Right lobe of liver (tissue), 6 donors: ENCODE results near the gene NFKBIZ. TPM values are rescaled to one million over a fixed set of nuclear protein-coding genes. Genes with fewer than 3 reads are reported as not detected.
"Not testable (repeated sequence)": the region's sequence is repeated elsewhere in the genome, so short reads cannot be mapped to it uniquely, and the experiment has no call there.

ENCODE experiments used
- ATAC-seq, 4 donors: fragments of 200-7000 bp; cut with Tn5 transposase; one replicate each; pipeline ENCODE4 v1.9.1; 2020; ENCODE audit warnings: mild to moderate bottlenecking in 4 of 4, moderate library complexity in 4 of 4
- DNase-seq, 3 donors: peaks; one replicate each; pipeline ENCODE4 v3.0.0-alpha.2; 2020
- H3K27ac ChIP-seq, 3 donors: fragments of 200-600 bp; one replicate each; pipeline ENCODE4 v1.8.0; 2022
- H3K27me3 ChIP-seq, 2 donors: fragments of 200-600 bp; one replicate each; pipeline ENCODE4 v1.8.0; 2022
- H3K36me3 ChIP-seq, 4 donors: fragments of 200-600 bp; sonication (generic) in 1 of 4; one replicate each; pipeline versions ENCODE4 v1.5.1 to v1.8.0; 2017 to 2022; ENCODE audit warnings: control low read depth in 1 of 4
- H3K4me1 ChIP-seq, 4 donors: fragments of 200-600 bp; sonication (generic) in 1 of 4; one replicate each; pipeline versions ENCODE4 v1.5.1 to v1.8.0; 2017 to 2022; ENCODE audit warnings: control low read depth in 1 of 4
- H3K4me3 ChIP-seq, 3 donors: fragments of 200-600 bp; one replicate each; pipeline ENCODE4 v1.8.0; 2022
- H3K9me3 ChIP-seq, 4 donors: fragments of 200-600 bp; sonication (generic) in 1 of 4; one replicate each; pipeline versions ENCODE4 v1.5.1 to v1.8.0; 2017 to 2022; ENCODE audit warnings: control low read depth in 1 of 4
- CTCF ChIP-seq, 4 donors: fragments of 200-600 bp in 3 of 4; fragments of 450-650 bp in 1 of 4; IDR thresholded peaks; one replicate each; pipeline versions ENCODE4 v1.5.1 to v1.8.0; 2016 to 2022; ENCODE audit warnings: antibody characterized with exemption in 4 of 4, mild to moderate bottlenecking in 2 of 4
- POLR2A ChIP-seq: fragments of 450-650 bp; IDR thresholded peaks from one replicate; pipeline ENCODE4 v1.6.1; 2017; ENCODE audit warnings: antibody characterized with exemption, mild to moderate bottlenecking
- WGBS: methylation state at CpG from one replicate; pipeline ENCODE4 v1.1.6; 2018; ENCODE audit warnings: low coverage, low lambda C conversion rate; ENCODE audit not compliant: insufficient coverage; ENCODE audit errors: missing lambda C conversion rate; 5-methylcytosine and 5-hydroxymethylcytosine counted together
- intact Hi-C, 2 donors: fragments of 100-400 bp; cut with DNase I; formaldehyde crosslinking; loops; one replicate each; pipeline versions ENCODE4 v1.11.2 to v1.14.1; 2022
- total RNA-seq, 6 experiments: library from RNA; depleted of rRNA in 2 of 6; stranded (reverse); fragments of >200 nt in 2 of 6; fragmentation: NEBNext Ultra II Directional in 3 of 6; extraction: Animal tissue kit (Norgen Biotek cat#: 25700) in 3 of 6; gene quantifications; one replicate each; pipeline versions ENCODE4 v1.1.0 to v1.2.4, GENCODE V29; 2016 to 2023
- donor health status: DM: no; HTN: yes; CAD: no.
- donor health status: DM: no; HTN: no; CAD: no.
- donor health status: DM: no; HTN: no; CAD: no.
- donor health status: DM: no; HTN: yes; CAD: no.
- donor health status: DM: no; HTN: yes; CAD: no.

NFKBIZ gene
- total RNA-seq, 6 experiments from 2014 or later = 23.4 to 83.1 (median 44.4) TPM

- Histone ChIP-seq H3K9me3 (no peaks in the 10 kb centered on the region), H3K4me1 (peaks cover 0 to 20% (median 2%) of the 10 kb centered on the region in 4 donors), H3K27me3 (no peaks in the 10 kb centered on the region), H3K4me3 (no peak overlapping the region), H3K27ac (no peak overlapping the region), H3K36me3 (peaks cover 0 to 58% (median 45%) of the 10 kb centered on the region in 4 donors)
- DNase-seq (no peak), ATAC-seq (no peak)
- TF ChIP-seq POLR2A = peak; percentile 36
- TF ChIP-seq CTCF (IDR thresholded peaks at IDR 0.05) = no peak
- WGBS = 58% methylated on average over 3 of the region's 3 CpGs
- intact Hi-C loops = no loop called here
Measured at GRCh38 chr3:101861212-101861788, 12.0 kb downstream of the NFKBIZ start.

- no peak overlapping the region for H3K27ac ChIP-seq
- ATAC-seq = peak in 1 of 4 donors; percentile 1
Measured at GRCh38 chr3:101861789-101862415, 12.6 kb downstream of the NFKBIZ start.

GRCh38 chr3:101862416-101863165 is 13.3 kb downstream of the NFKBIZ start:
- H3K27ac ChIP-seq = no peak overlapping the region

More at GRCh38 chr3:101861789-101862415, 12.6 kb downstream of the NFKBIZ start:
- Histone ChIP-seq H3K4me1 (peaks cover 0 to 16% (median 3%) of the 10 kb centered on the region in 4 donors), H3K27me3 (no peaks in the 10 kb centered on the region), H3K36me3 (peaks cover 0 to 52% (median 40%) of the 10 kb centered on the region in 4 donors), H3K4me3 (no peak overlapping the region), H3K9me3 (no peaks in the 10 kb centered on the region)
- no peak for DNase-seq
- 79% methylated on average over 5 of the region's 5 CpGs for WGBS
- intact Hi-C loops = no loop called here
- peak; percentile 58 for TF ChIP-seq POLR2A
- no peak for TF ChIP-seq CTCF (IDR thresholded peaks at IDR 0.05)

GRCh38 chr3:101864926-101865325 is 15.6 kb downstream of the NFKBIZ start:
- H3K9me3 ChIP-seq, DNase-seq, H3K4me3 ChIP-seq, intact Hi-C loops, ATAC-seq, H3K27me3 ChIP-seq: not testable (repeated sequence)
- WGBS = 78% methylated on average over 7 of the region's 7 CpGs
- Histone ChIP-seq H3K36me3 (peaks cover 0 to 21% (median 15%) of the 10 kb centered on the region in 4 donors), H3K27ac (peak overlapping the region in 1 of 3 donors; percentile 37), H3K4me1 (peaks cover 0 to 38% (median 13%) of the 10 kb centered on the region in 4 donors)

More at GRCh38 chr3:101862416-101863165, 13.3 kb downstream of the NFKBIZ start:
- ATAC-seq (peak in 2 of 4 donors; percentile 7 to 8), DNase-seq (no peak)
- Histone ChIP-seq H3K9me3 (no peaks in the 10 kb centered on the region), H3K4me3 (no peak overlapping the region), H3K36me3 (peaks cover 0 to 45% (median 35%) of the 10 kb centered on the region in 4 donors), H3K4me1 (peaks cover 0 to 22% (median 6%) of the 10 kb centered on the region in 4 donors), H3K27me3 (no peaks in the 10 kb centered on the region)
- intact Hi-C loops = no loop called here
- TF ChIP-seq CTCF (IDR thresholded peaks at IDR 0.05) (no peak), POLR2A (peak; percentile 9)
- WGBS = 68% methylated on average over 3 of the region's 3 CpGs
